ENCODE data around the gene RBM33.
"Not testable (repeated sequence)": the region's sequence is repeated elsewhere in the genome, so short reads cannot be mapped to it uniquely, and the experiment has no call there.

Gene RBM33

DNA sequence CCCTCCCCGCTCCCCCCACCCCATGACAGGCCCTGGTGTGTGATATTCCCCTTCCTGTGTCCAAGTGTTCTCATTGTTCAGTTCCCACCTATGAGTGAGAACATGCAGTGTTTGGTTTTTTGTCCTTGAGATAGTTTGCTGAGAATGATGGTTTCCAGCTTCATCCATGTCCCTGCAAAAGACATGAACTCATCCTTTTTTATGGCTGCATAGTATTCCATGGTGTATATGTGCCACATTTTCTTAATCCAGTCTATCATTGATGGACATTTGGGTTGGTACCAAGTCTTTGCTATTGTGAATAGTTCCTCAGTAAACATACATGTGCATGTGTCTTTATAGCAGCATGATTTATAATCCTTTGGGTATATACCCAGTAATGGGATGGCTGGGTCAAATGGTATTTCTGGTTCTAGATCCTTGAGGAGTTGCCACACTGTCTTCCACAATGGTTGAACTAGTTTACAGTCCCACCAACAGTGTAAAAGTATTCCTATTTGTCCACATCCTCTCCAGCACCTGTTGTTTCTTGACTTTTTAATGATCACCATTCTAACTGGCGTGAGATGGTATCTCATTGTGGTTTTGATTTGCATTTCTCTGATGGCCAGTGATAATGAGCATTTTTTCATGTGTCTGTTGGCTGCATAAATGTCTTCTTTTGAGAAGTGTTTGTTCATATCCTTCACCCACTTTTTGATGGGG lies 42.3 kb downstream of the RBM33 start:
- not testable (repeated sequence) for H3K27me3 ChIP-seq (ENCODE audit: control insufficient read depth, insufficient read depth, low read length); H3K36me3 ChIP-seq (ENCODE audit: control insufficient read depth, insufficient read depth, low read length); H3K27ac ChIP-seq (ENCODE audit: low read depth, low read length)

DNA sequence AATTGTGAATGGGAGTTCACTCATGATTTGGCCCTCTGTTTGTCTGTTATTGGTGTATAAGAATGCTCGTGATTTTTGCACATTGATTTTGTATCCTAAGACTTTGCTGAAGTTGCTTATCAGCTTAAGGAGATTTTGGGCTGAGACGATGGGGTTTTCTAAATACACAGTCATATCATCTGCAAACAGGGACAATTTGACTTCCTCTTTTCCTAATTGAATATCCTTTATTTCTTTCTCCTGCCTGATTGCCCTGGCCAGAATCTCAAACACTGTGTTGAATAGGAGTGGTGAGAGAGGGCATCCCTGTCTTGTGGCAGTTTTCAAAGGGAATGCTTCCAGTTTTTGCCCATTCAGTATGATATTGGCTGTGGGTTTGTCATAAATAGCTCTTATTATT lies 43.8 kb downstream of the RBM33 start:
- H3K27ac ChIP-seq (ENCODE audit: low read depth, low read length); H3K9ac ChIP-seq (ENCODE audit: low read length); H3K27me3 ChIP-seq (ENCODE audit: control insufficient read depth, insufficient read depth, low read length); H3K4me1 ChIP-seq (ENCODE audit: control insufficient read depth, insufficient read depth, low read length); H3K4me3 ChIP-seq (ENCODE audit: low read length); H3K36me3 ChIP-seq (ENCODE audit: control insufficient read depth, insufficient read depth, low read length): not testable (repeated sequence)

More for the DNA sequence above, 42.3 kb downstream of the RBM33 start:
- H3K4me3 ChIP-seq (ENCODE audit: low read length); H3K4me1 ChIP-seq (ENCODE audit: control insufficient read depth, insufficient read depth, low read length); H3K9ac ChIP-seq (ENCODE audit: low read length): not testable (repeated sequence)

DNA sequence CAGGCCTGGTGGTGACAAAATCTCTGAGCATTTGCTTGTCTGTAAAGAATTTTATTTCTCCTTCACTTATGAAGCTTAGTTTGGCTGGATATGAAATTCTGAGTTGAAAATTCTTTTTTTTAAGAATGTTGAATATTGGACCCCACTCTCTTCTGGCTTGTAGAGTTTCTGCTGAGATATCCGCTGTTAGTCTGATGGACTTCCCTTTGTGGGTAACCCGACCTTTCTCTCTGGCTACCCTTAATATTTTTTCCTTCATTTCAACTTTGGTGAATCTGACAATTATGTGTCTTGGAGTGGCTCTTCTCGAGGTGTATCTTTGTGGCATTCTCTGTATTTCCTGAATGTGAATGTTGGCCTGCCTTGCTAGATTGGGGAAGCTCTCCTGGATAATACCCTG lies 46.2 kb downstream of the RBM33 start:
- H3K36me3 ChIP-seq (ENCODE audit: control insufficient read depth, insufficient read depth, low read length); H3K4me1 ChIP-seq (ENCODE audit: control insufficient read depth, insufficient read depth, low read length); H3K27me3 ChIP-seq (ENCODE audit: control insufficient read depth, insufficient read depth, low read length); H3K4me3 ChIP-seq (ENCODE audit: low read length); H3K9ac ChIP-seq (ENCODE audit: low read length); H3K27ac ChIP-seq (ENCODE audit: low read depth, low read length): not testable (repeated sequence)

DNA sequence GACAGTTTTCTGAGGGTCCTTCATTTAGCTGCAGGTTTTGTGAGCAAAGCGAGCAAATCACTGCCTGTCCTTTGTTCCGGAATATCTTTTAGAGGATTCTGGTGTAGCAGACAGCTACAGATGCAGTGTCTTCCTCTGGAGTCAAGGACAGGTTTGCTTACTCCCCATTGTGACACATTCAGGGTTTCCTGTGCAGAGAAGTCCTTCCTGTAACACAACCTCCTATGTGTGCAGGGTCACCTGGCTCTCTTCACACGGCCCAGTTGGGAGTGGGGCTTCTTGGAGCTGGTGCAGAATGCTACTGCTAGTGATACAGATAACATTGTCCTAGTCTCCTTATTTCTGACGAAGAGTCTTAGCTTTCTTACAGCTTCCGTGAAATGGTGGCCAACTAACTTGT lies 47.9 kb downstream of the RBM33 start:
- Histone ChIP-seq H3K4me1 (ENCODE audit: control insufficient read depth, insufficient read depth, low read length) (peaks cover 2% of the 10 kb centered on the region), H3K9ac (ENCODE audit: low read length) (no peak overlapping the region), H3K27ac (ENCODE audit: low read depth, low read length) (no peak overlapping the region)

DNA sequence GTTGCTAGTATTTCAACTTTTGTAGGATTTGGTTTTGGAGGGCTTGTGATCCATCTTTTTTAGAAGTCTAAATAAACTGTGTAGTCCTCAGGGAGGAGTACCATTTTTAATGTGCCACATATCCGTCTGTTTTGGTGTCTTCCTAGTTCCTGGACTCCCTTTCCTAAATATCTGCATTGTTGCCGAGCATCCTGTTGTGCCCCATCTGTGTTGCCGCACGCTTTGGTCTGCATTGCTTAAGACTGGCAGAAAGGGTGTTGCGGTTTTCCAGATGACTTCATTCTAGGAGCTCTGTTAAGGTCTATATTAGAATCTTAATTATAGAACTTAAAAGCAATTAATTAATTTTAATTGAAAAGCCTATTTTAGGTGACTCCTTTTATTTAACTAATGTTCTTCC lies 49.4 kb downstream of the RBM33 start:
- Histone ChIP-seq H3K27ac (ENCODE audit: low read depth, low read length) (no peak overlapping the region), H3K27me3 (ENCODE audit: control insufficient read depth, insufficient read depth, low read length) (no peaks in the 10 kb centered on the region), H3K36me3 (ENCODE audit: control insufficient read depth, insufficient read depth, low read length) (no peaks in the 10 kb centered on the region), H3K9ac (ENCODE audit: low read length) (no peak overlapping the region), H3K4me3 (ENCODE audit: low read length) (no peak overlapping the region), H3K4me1 (ENCODE audit: control insufficient read depth, insufficient read depth, low read length) (peaks cover 2% of the 10 kb centered on the region)

More for the DNA sequence above, 47.9 kb downstream of the RBM33 start:
- no peaks in the 10 kb centered on the region for H3K27me3 ChIP-seq (ENCODE audit: control insufficient read depth, insufficient read depth, low read length)
- no peaks in the 10 kb centered on the region for H3K36me3 ChIP-seq (ENCODE audit: control insufficient read depth, insufficient read depth, low read length)
- H3K4me3 ChIP-seq (ENCODE audit: low read length) = no peak overlapping the region

DNA sequence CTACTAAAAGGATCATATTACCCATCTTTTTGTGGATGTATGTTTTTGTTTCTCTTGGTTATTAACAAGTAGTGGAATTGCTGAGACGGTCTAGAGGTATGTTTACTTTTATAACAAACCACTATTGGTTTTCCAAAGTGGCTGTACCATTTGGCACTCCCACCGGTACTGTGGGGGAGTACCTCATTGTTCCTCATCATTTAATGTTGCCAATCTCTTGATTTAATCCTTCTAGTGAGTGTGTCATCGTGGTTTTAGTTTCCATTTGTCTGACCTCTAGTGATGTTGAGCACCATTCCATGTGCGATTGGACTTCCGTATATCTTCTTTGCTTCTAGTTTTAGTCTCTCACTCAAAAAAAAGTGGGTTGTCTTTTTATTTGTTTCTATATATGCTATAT lies 50.4 kb downstream of the RBM33 start:
- Histone ChIP-seq H3K27me3 (ENCODE audit: control insufficient read depth, insufficient read depth, low read length) (no peaks in the 10 kb centered on the region), H3K9ac (ENCODE audit: low read length) (no peak overlapping the region), H3K36me3 (ENCODE audit: control insufficient read depth, insufficient read depth, low read length) (no peaks in the 10 kb centered on the region), H3K27ac (ENCODE audit: low read depth, low read length) (no peak overlapping the region), H3K4me1 (ENCODE audit: control insufficient read depth, insufficient read depth, low read length) (peaks cover 2% of the 10 kb centered on the region), H3K4me3 (ENCODE audit: low read length) (no peak overlapping the region)

DNA sequence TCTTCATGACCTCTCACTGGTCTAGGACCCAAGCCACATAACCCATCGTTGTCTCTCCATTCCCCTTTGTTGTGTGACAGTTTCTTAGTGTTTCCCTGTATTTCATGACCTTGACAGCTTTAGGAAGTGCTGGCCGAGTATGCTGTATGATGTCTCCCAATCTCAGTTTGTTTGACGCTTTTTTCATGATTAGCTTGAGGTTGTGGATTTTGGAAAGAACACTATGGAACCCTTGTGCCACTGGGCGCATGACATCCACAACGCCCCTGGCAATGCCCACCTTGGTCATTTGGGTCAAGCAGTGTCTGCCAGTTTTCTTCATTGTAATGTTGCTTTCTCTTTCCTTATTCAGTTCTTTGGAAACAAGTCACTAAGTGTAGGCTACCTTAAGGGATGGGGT lies 52.3 kb downstream of the RBM33 start:
- no peak overlapping the region for H3K9ac ChIP-seq (ENCODE audit: low read length)
- H3K27me3 ChIP-seq (ENCODE audit: control insufficient read depth, insufficient read depth, low read length) = no peaks in the 10 kb centered on the region
- H3K27ac ChIP-seq (ENCODE audit: low read depth, low read length) = no peak overlapping the region
- H3K4me1 ChIP-seq (ENCODE audit: control insufficient read depth, insufficient read depth, low read length) = peaks cover 2% of the 10 kb centered on the region
- H3K36me3 ChIP-seq (ENCODE audit: control insufficient read depth, insufficient read depth, low read length) = peaks cover 5% of the 10 kb centered on the region
- H3K4me3 ChIP-seq (ENCODE audit: low read length) = no peak overlapping the region

DNA sequence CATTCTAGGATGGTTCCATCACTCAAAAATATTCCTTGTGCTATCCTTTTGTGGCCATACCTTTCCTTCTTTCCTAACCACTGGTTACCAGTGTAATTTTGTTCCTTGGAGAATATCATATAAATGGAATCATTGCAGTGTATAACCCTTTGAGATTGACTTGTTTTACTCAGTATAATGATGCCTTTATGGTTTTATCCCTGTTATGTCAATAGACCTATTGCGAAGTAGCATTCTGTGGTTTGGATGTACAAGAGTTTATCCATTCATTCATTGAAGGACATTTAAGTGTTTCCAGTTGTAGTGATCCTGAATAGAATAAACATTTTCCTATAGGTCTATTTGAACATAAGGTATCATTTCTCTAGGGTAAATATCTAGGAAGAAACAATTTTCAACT lies 54.2 kb downstream of the RBM33 start:
- Histone ChIP-seq H3K9ac (ENCODE audit: low read length) (no peak overlapping the region), H3K27ac (ENCODE audit: low read depth, low read length) (no peak overlapping the region), H3K27me3 (ENCODE audit: control insufficient read depth, insufficient read depth, low read length) (no peaks in the 10 kb centered on the region), H3K4me1 (ENCODE audit: control insufficient read depth, insufficient read depth, low read length) (peaks cover 2% of the 10 kb centered on the region), H3K36me3 (ENCODE audit: control insufficient read depth, insufficient read depth, low read length) (peaks cover 14% of the 10 kb centered on the region), H3K4me3 (ENCODE audit: low read length) (no peak overlapping the region)

DNA sequence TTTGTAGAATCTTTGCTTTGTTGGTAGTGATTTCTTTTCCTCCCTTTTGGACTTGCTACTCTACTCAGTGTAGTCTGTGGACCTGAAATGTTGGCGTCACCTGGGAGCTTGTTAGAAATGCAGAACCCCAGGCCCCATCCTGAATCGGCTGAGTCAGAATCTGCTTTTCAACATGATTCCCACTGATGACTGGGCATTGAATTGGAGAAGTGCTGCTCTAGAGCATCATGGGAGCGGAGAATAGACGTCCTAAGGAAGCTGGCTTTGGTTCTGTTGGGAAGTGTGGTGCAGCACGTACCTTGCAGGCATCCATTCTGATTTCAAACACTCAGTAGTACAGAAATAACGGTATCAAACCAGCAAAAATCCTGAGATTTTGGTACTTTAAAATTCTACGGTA lies 54.7 kb downstream of the RBM33 start:
- peaks cover 14% of the 10 kb centered on the region for H3K36me3 ChIP-seq (ENCODE audit: control insufficient read depth, insufficient read depth, low read length)
- H3K9ac ChIP-seq (ENCODE audit: low read length) = no peak overlapping the region
- no peaks in the 10 kb centered on the region for H3K27me3 ChIP-seq (ENCODE audit: control insufficient read depth, insufficient read depth, low read length)
- H3K4me3 ChIP-seq (ENCODE audit: low read length) = no peak overlapping the region
- peaks cover 2% of the 10 kb centered on the region for H3K4me1 ChIP-seq (ENCODE audit: control insufficient read depth, insufficient read depth, low read length)
- H3K27ac ChIP-seq (ENCODE audit: low read depth, low read length) = no peak overlapping the region

DNA sequence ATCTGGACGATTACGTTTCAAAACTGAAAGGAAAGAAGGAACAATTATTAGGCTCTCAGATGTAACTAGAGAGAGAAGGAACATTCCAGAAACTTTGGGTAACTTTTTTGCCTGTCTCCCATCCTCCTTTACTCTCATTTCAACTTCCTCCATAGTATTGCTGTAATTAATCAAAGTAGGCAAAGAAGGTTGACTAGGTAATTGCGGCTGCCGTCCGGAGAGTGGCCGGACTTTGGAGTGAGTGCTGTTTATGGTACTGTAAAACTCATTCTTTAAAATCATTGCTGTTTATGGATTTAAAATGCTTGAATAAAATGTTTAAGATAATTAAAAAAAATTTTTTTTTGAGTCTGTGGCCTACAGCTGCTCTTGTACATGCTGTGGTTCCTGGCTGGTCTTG lies 56.4 kb downstream of the RBM33 start:
- H3K36me3 ChIP-seq (ENCODE audit: control insufficient read depth, insufficient read depth, low read length) = peaks cover 14% of the 10 kb centered on the region
- H3K4me3 ChIP-seq (ENCODE audit: low read length) = no peak overlapping the region
- H3K4me1 ChIP-seq (ENCODE audit: control insufficient read depth, insufficient read depth, low read length) = no peaks in the 10 kb centered on the region
- no peak overlapping the region for H3K9ac ChIP-seq (ENCODE audit: low read length)
- H3K27ac ChIP-seq (ENCODE audit: low read depth, low read length) = no peak overlapping the region
- H3K27me3 ChIP-seq (ENCODE audit: control insufficient read depth, insufficient read depth, low read length) = no peaks in the 10 kb centered on the region

DNA sequence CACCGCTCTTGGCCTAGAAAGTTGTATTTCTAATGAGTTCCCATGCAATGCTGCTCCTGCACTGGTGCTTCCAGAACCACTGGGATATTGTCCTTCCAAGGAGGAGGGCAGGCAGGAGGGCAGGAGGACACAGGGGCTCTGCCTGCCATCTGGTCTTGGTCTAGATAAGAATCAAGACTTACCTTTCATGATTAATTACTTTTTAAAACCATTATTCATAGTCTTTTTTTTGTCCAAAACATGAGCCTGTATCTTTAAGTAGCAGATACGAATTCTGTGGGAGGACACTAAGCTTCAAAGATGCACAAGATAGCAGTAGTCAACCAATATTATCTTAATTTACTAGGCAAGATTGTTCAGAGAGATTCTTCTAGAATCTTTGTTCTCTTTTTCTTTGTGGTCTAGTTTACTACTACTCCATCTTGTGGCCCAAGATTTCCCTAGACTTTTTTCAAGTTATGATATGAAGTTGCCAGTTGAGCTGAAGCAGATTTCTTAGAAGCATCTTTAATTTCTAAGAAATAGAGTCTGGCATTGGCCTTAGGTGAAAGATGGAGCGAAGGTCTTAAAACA lies 57.6 kb downstream of the RBM33 start:
- H3K27me3 ChIP-seq (ENCODE audit: control insufficient read depth, insufficient read depth, low read length) = no peaks in the 10 kb centered on the region
- H3K4me1 ChIP-seq (ENCODE audit: control insufficient read depth, insufficient read depth, low read length) = no peaks in the 10 kb centered on the region
- H3K9ac ChIP-seq (ENCODE audit: low read length) = no peak overlapping the region
- H3K27ac ChIP-seq (ENCODE audit: low read depth, low read length) = no peak overlapping the region
- no peak overlapping the region for H3K4me3 ChIP-seq (ENCODE audit: low read length)
- H3K36me3 ChIP-seq (ENCODE audit: control insufficient read depth, insufficient read depth, low read length) = peaks cover 14% of the 10 kb centered on the region

DNA sequence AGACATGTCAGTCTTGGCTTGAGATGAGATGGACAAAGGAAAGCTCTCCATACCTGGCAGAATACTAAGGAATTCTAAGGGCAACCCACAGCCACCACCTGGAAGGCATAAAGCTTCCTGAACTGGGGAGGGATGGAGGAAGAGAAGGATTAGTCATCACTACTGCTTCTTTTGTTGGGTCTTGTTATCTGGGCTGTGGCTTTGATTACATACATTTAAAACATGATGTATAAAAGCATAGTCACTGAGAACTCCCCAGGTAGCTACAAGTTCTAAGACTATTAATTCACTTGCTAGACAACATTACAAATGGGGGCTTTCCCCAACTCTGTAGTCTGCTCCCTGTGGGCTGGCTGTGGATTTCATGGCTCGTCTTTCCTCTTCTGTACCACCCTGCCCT lies 58.2 kb downstream of the RBM33 start:
- Histone ChIP-seq H3K4me1 (ENCODE audit: control insufficient read depth, insufficient read depth, low read length) (no peaks in the 10 kb centered on the region), H3K36me3 (ENCODE audit: control insufficient read depth, insufficient read depth, low read length) (peaks cover 14% of the 10 kb centered on the region), H3K9ac (ENCODE audit: low read length) (no peak overlapping the region), H3K27ac (ENCODE audit: low read depth, low read length) (no peak overlapping the region), H3K4me3 (ENCODE audit: low read length) (no peak overlapping the region), H3K27me3 (ENCODE audit: control insufficient read depth, insufficient read depth, low read length) (no peaks in the 10 kb centered on the region)

DNA sequence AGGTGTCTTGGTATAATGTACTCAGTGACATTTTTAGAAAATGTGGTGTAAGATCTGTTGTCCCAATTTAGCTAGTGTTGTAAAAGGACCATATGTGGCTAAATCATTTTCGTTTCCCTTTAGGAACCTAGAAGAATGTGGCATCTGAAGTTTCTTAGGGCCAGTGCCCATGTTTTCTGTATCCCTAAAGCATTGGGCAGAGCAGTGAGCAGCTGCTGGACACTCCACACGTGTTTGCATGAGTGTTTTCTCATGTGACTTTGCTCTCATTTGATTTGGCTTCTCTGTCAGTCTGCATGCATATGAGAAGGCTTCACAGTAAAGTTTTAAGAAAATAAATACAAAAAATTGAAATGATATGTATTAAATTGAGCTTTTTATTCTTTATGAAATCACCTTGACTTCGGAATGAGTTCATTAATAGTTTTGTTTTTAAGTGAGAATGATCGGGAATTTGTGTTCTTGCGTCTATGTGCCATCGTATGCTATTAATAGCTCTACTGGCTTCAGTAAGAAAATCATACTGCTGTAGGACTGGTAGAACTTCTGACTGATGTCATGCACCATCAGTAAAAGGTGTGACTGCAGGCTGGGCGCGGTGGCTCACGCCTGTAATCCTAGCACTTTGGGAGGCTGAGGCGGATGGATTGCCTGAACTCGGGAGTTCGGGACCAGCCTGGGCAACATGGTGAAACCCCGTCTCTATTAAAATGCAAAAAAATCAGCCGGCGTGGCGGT lies 61.3 kb downstream of the RBM33 start:
- H3K9ac ChIP-seq (ENCODE audit: low read length) = no peak overlapping the region
- no peak overlapping the region for H3K27ac ChIP-seq (ENCODE audit: low read depth, low read length)
- no peak overlapping the region for H3K4me3 ChIP-seq (ENCODE audit: low read length)
- H3K27me3 ChIP-seq (ENCODE audit: control insufficient read depth, insufficient read depth, low read length) = no peaks in the 10 kb centered on the region
- peaks cover 19% of the 10 kb centered on the region for H3K36me3 ChIP-seq (ENCODE audit: control insufficient read depth, insufficient read depth, low read length)
- no peaks in the 10 kb centered on the region for H3K4me1 ChIP-seq (ENCODE audit: control insufficient read depth, insufficient read depth, low read length)
